ENCODE measurements around the gene EFCAB12. TPM values are rescaled to one million over a fixed set of nuclear protein-coding genes. Genes with fewer than 3 reads are reported as not detected.
"Not testable (repeated sequence)": the region's sequence is repeated elsewhere in the genome, so short reads cannot be mapped to it uniquely, and the experiment has no call there.

Gene EFCAB12
- total RNA-seq, 1 experiment from 2014 or later, result not detected

DNA sequence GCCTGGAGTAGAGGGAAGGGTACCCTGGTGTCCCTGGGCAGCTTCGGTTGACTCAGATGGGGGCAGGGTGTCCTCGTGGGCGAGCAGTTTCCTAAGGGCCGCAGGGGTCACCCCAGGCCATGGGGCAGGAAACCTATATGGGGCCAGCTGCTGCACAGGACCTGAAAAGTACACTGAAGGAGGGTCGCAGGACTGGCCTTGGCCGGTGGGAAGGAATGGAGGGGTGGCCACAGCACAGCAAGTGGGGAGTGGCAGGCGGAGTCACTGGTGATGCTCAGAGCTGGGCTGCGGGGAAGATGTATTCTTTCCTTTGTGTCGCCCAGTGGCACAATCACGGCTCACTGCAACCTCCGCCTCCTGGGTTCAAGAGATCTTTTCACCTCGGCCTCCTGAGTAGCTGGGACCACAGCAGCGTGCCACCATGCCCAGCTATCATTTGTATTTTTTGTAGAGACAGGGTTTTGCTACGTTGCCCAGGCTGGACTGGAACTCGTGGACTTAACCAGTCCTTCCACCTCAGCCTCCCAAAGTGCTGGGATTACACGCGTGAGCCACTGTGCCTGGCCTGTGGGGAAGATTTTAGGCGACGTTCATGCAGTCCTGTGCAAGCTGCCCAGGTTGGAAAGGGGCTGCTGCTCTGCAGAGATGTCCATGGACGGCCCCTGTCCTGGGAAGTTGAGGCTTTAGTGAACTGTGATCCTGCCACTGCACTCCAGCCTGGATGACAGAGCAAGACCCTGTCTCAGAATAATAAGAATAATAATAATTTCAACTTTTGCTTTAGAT is 57.2 kb downstream of the EFCAB12 start:
- no peak for DNase-seq (ENCODE audit: extremely low read depth, low read depth)

DNA sequence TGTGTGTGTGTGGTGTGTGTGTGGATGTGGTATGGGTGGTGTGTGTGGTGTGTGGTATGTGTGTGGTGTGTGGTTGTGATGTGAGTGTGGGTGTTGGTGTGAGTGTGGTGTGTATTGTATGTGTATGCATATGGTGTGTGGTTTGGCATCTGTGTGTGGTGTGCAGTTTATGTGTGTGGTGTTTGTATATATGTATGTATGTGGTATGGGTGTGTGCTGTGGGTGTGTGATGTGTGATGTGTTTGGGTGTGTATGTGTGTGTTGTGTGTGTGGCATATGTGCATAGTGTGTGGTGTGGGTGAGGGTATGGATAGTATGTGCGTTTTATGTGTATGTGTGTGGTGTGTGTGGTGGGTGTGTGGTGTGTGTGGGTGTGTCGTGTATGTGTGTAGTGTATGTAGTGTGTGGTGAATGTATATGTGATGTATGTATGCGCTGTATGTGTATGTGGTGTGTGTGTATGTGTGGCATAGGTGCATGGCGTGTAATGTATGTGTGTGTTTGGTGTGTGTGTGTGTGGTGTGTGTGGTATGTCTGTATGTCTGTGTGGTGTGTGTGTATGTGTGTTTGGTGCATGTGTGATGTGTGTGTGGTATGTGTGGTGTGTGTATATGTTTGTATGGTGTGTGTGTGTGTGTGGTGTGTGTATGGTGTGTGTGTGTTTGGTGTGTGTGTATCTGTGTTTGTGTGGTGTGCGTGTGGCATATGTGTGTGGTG is 58.0 kb downstream of the EFCAB12 start:
- no peak for DNase-seq (ENCODE audit: extremely low read depth, low read depth)

DNA sequence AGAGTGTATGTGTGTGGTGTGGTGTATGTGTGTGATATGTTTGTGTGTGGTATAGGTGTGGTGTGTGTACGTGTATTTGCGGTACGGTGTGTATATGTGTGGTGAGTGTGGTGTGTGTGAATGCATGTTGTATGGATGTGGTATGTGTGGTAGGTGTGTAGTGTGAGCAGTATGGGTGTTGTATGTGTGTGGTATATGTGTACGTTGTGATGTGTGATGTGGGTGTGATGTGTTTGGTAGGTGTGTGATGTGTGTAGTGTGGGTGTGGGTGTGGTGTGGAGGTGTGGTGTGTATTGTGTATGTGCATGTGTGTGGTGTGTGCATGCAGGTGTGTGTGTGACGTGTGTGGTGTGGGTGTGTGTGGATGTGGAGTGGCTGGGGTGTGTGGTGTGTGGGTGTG is 58.7 kb downstream of the EFCAB12 start:
- DNase-seq (ENCODE audit: extremely low read depth, low read depth), result no peak

DNA sequence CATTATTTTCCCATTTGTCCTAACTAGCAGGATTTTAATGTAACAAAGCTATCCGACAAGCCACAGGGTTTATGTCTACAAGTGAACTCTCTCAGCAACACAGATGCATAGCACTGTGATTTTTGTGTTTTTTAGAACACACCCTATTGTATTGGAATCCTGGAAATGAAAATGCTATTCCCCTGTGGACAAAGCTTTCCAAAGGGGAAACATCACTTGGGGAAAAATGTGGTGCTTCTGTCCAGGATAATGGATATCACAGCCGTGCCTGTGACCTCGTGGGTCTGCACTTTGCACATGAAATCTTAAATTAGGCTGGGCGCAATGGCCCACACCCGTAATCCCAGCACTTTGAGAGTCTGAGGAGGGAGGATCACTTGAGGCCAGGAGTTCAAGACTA is 60.6 kb downstream of the EFCAB12 start:
- no peak for DNase-seq (ENCODE audit: extremely low read depth, low read depth)

DNA sequence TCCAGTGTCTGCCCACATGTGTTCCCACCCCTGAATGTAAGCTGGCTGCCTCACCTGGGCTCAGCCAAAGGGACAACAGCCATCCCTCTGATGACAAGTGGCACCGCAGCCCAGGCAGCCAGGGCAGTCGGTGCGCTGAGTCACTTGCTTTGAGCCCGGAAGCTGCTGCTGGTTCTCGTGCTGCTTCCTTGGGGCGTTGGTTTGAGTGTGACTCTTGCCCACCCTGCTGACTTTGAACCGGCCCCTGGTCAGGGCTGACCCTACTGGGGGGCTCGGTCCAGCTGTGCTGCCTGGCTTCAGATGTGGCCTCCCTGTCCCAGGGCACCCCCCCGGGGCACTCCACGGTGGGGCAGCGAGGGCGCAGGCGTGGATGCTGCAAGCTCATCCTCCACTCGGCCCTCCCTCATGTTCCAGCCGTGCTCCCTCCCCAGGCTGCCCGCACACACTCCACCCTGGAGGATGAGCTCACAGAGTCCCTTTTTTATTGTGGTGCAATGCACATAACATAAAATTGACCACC is 62.1 kb downstream of the EFCAB12 start:
- DNase-seq (ENCODE audit: extremely low read depth, low read depth), result no peak

DNA sequence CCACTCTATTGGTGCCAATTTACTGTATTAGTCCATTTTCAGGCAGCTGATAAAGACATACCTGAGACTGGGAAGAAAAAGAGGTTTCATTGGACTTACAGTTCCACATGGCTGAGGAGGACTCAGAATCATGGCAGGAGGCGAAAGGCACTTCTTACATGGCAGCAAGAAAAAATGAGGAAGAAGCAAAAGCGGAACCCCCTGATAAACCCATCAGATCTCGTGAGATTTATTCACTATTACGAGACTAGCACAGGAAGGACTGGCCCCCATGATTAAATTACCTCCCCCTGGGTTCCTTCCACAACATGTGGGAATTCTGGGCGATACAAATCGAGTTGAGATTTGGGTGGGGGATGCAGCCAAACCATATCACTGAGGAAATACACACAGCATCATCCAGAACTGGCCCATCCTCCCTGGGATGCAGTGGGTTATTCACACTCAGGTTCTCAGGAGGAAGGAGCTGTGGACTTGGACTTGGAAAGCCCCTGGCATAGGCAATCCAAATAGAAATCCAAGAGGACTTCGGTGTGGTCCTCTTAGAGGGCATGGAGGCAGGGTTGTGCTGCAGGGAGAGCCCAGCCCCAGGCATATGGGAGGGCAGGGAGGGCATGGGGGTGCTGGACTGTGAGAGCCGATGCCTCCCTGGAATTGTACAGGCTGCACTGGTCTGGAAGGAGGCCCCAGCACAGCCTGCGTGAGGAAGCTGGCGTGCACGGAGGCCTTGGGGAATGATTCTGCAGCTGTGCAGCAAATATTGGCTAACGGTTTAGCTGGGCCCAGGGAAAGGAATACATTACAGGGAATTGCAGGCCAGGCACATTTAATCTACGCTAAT is 62.9 kb downstream of the EFCAB12 start:
- no peak for DNase-seq (ENCODE audit: extremely low read depth, low read depth)

DNA sequence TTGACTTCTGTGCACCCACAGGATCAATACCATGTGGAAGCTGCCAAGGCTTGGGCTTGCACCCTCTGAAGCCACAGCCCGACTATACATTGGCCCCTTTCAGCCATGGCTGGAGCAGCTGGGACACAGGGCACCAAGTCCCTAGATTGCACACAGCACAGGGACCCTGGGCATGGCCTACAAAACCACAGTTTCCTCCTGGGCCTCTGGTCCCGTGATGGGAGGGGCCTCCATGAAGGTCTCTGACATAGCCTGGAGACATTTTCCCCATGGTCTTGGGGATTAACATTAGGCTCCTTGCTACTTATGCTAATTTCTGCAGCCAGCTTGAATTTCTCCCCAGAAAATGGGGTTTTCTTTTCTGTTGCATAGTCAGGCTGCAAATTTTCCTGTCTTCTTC is 63.6 kb downstream of the EFCAB12 start:
- not testable (repeated sequence) for DNase-seq (ENCODE audit: extremely low read depth, low read depth)

DNA sequence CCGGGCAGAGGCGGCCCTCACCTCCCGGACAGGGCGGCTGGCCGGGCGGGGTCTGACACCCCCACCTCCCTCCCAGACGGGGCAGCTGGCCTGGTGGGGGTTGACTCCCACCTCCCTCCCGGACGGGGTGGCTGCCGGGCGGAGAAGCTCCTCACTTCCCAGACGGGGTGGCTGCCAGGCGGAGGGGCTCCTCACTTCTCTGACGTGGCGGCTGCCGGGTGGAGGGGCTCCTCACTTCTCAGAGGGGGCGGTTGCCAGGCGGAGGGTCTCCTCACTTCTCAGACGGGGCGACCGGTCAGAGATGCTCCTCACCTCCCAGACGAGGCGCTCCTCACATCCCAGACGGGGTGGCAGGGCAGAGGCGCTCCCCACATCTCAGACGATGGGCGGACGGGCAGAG is 65.1 kb downstream of the EFCAB12 start:
- not testable (repeated sequence) for DNase-seq (ENCODE audit: extremely low read depth, low read depth)

DNA sequence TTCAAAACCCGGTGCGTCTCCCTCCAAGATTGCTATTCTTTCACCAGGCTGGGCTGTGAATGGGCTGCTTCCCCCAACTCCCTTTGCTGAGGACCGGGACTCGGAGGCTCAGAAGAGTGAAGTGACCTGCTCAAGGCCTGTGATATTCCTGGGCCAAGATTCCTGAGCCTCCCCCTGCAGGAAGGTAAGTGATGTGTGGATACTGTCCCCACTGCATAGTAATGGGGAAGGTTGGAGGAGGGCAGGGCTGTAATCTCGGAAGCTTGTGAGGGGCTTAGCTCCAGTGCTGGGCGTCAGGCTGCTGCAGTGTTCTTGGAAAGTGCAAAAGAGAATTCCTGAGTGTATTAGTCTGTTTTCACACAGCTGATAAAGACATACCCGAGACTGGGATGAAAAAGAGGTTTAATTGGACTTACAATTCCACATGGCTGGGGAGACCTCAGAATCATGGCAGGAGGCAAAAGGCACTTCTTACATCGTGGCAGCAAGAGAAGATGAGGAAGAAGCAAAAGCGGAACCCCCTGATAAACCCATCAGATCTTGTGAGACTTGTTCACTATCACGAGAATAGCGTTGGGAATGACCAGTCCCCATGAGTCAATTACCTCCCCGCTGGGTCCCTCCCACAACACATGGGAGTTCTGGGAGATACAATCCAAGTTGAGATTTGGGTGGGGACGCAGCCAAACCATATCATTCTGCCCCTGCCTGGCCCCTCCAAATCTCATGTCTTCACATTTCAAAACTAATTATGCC is 67.6 kb downstream of the EFCAB12 start:
- DNase-seq (ENCODE audit: extremely low read depth, low read depth), result no peak

DNA sequence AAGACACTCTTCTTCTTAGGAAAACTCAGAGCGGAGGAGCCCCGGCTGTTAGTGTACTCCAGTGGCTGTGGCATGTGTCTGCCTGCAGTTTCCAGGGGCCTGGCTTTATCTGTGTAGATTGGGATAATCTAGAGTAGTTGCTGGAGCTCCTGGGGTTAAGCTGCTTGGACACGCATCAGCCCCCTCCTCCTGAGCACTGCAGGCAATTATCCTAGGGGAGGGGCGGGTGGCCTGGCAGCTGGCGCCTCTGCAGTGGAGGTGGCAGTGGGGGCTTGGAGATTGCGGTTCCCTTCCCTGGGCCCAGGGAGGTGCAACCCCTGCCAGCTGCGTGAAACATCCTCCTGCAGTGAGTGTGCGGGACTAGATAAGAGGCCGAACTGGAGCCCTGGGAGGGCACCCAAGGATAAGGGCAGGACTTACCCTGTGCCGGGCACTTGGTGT is 68.2 kb downstream of the EFCAB12 start:
- DNase-seq (ENCODE audit: extremely low read depth, low read depth), result no peak

DNA sequence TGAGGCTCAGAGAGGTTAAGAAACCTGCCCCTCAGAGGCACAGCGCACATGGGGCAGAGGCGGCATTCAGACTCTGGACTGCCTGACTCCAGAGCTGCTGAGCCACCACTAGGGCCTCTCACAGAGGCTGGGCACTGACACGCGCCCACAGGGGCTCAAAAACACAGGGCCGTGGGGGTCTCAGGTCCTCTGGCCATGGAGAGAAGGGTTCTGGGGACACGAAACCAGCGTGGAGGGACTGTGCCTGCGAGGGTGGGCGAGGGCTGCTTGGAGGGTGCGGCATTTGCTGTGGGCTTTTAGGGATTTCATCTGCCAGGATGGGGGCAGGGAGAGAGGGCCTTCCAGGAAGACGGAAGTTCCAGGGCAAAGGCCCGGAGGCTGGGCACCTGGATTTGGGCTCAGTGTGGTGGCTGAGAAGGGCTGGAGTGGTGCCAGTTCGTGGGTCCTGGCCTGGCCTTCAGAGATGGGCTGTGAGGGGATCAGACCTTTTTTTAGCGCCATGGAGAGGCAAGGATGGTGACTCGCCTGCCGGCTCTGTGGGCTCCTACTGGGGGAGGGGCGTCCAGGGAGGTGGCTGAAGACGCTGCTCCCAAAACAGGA is 69.6 kb downstream of the EFCAB12 start:
- no peak for DNase-seq (ENCODE audit: extremely low read depth, low read depth)

DNA sequence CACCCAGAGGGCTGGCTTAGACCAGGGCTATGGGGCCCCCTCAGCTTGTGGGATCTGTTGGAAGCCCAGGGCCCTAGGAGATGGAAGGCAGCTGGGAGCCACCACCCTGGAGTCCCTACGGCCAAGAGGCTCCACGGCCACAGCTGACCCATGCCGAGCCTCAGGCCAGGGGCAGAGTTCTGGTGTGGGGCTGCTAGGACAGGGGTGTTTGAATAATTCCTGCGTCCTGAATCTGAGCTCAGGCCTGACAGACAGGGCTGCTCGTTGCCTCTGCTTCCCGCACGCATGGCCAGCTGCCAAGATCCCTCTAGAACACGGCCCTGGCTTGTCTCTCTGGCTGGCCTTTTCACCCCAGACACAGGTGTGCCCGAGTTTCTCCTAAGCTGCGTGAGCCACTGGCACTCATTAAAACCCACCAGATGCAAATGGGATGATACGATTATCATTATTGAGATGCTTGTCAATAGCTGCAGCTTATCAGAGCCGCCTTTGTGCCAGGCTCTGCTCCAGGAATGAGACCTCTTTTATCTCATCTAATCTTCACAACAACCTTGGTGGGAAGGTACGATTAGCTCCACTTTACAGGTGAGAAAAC is 70.2 kb downstream of the EFCAB12 start:
- no peak for DNase-seq (ENCODE audit: extremely low read depth, low read depth)

DNA sequence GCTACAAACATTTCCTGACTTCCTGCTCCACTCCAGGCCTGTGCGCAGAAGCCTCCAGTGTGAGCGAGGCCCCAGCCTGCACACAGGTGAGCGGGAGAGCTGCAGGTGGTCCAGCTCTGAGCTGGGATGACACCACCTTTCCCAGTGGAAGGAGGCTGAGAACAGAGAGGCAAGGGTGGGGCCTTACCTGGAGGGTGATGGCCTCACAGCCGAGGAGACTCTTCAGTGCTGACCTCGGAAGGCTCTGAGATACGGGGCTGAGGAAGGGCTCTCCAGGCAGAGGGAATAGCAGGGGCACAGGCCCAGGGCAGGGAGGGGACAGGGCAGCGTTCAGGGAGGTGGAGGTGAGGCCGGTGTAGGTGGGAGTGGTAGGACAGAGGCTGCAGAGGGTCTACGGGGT is 70.8 kb downstream of the EFCAB12 start:
- DNase-seq (ENCODE audit: extremely low read depth, low read depth), result no peak

DNA sequence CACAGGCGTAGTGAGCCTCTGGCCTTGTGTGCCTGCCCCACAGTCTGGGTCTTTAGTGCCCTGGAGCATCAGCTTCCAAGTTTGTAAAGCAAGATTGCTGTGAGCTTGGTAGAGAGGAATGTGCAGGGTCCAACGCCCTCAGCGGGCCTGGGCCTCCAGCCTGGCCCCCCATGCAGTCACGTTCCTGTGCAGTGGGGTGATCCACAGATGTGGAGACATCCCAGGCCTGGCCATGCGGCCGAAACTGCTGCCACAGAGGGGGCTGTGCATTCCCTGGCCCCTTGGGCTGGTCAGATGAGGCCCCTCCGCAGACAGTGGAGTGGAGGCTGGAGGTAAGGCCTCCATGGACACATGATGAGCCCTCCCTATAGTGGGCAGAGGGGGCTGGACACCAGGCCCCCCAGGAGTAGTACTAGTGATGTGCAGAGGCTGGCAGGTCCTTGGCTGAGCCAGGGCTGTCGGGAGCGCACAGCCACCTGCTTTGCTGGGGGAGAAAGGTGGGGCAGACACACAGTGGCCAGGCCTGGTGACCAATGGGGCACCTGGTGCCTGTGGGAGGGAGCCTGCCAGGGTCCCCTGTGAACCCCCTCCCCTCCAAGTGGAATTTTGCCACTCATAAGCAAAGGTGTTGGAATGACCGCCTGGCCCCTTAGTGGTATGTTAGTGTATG is 71.5 kb downstream of the EFCAB12 start:
- DNase-seq (ENCODE audit: extremely low read depth, low read depth), result no peak

DNA sequence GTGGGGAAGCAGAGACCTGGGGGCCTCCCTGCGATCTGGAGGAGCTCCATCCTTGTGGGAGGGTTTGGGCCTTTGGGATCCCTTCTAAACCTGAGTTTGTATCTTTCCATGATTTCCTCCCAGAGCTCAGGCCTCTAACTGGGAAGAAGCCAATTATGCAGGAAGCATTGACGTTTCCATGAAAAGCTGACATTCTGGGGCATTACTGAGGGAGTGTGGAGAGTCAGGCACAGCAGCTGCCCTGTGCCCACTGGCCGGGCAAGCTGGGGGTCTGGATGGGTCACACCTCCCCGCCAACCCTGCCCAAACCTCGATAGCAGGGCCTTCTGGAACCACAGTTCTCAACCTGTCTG is 74.9 kb downstream of the EFCAB12 start:
- DNase-seq (ENCODE audit: extremely low read depth, low read depth), result no peak

DNA sequence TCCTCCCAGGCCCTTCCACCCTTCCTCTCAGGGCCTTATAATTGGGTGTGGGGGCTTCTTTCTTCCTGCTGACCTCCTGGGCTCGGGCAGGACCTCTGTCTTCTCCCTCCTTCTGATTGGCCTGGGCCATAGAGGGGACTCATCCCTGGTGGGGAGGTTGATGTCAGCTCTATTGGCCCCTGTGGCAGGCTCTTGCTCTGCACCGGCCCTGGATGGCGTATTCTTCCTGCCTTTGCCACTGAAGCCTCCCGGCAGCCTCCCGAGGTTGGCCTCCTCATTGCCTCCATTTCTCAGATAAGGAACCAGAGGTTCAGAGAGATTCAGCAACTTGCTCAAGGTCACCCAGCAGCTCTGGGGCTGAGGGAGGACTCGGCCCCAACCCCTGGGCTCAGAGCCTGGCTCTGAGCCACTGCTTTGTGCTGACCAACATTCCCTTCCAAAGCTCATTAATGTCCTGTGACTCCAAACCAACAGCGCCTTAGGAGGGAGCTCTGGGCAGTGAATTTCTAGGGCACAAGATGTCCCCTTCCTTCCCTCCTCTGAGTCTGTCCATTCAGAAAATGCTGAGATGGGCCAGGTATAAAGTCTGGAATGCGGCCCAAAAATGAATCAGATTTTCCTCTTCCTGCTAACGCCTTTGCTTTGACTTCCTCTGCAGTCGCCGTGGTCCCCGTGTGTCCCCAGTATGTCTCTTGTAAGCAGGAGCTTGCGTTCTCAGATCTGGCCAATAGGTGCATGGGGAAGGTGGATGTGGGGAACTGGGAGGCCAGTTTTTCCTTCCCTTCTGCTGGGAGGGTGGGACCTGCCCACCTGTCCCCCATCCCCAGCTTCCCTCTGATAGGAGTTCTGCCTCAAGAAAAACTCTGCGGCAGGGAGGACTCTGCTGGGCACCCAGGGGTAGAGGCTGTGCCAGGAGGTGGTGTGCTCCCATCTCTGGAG is 75.5 kb downstream of the EFCAB12 start:
- DNase-seq (ENCODE audit: extremely low read depth, low read depth), result no peak

DNA sequence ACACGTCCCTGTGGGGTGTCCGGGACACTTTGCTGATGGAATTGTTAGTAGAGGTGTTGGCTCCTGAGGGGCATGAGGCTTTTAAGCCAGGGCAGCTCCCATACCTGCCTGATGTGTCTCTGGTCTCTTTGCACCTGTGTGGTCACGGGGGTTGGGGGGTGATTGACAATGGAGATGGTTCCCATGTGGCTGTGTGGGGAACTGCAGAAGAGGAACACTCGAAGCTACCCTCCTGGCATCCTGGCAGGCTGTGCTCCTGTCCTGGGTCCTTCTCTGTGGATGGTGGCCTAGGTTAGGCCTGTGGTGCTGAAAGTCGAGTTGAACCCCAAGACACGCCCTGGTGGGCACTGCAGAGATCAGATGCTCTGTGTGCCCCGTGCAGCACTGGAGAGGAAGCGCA is 76.4 kb downstream of the EFCAB12 start:
- DNase-seq (ENCODE audit: extremely low read depth, low read depth), result no peak

Data from NCI-H460 (cell line).